IPS-18c (cell line): Measurements from ENCODE around the gene DEGS2.

Experiments used
- H3K4me3 ChIP-seq: 2 replicates; pipeline ENCODE4 v1.7.0; 2013; ENCODE audit warnings: low read depth, mild to moderate bottlenecking, low read length, moderate library complexity; ENCODE audit not compliant: insufficient read depth
- H3K9me3 ChIP-seq: one replicate; pipeline ENCODE4 v1.6.1; 2013; ENCODE audit warnings: mild to moderate bottlenecking, low read length, moderate library complexity; ENCODE audit not compliant: control insufficient read depth, insufficient read depth

The DEGS2 gene

GRCh38 chr14:100126401-100126800 is 33.0 kb downstream of the DEGS2 start:
- Histone ChIP-seq H3K9me3 (no peaks in the 10 kb centered on the region), H3K4me3 (no peak overlapping the region)

GRCh38 chr14:100124551-100125088 is 34.8 kb downstream of the DEGS2 start:
- Histone ChIP-seq H3K9me3 (no peaks in the 10 kb centered on the region), H3K4me3 (no peak overlapping the region)

GRCh38 chr14:100123618-100124017 is 35.8 kb downstream of the DEGS2 start:
- no peak overlapping the region for H3K4me3 ChIP-seq

GRCh38 chr14:100122481-100123223 is 36.8 kb downstream of the DEGS2 start:
- no peak overlapping the region for H3K4me3 ChIP-seq
- H3K9me3 ChIP-seq: no peaks in the 10 kb centered on the region

More at GRCh38 chr14:100123618-100124017, 35.8 kb downstream of the DEGS2 start:
- no peaks in the 10 kb centered on the region for H3K9me3 ChIP-seq

GRCh38 chr14:100121643-100122480 is 37.6 kb downstream of the DEGS2 start:
- Histone ChIP-seq H3K9me3 (no peaks in the 10 kb centered on the region), H3K4me3 (no peak overlapping the region)

- H3K9me3 ChIP-seq: no peaks in the 10 kb centered on the region
- H3K4me3 ChIP-seq: no peak overlapping the region
Observed at GRCh38 chr14:100120522-100121269, 38.7 kb downstream of the DEGS2 start.

- Histone ChIP-seq H3K9me3 (no peaks in the 10 kb centered on the region), H3K4me3 (no peak overlapping the region)
Observed at GRCh38 chr14:100119251-100119650, 40.2 kb downstream of the DEGS2 start.

- H3K4me3 ChIP-seq: no peak overlapping the region
Observed at GRCh38 chr14:100118396-100119011, 40.9 kb downstream of the DEGS2 start.

GRCh38 chr14:100117633-100118395 is 41.6 kb downstream of the DEGS2 start:
- no peaks in the 10 kb centered on the region for H3K9me3 ChIP-seq
- H3K4me3 ChIP-seq: no peak overlapping the region

More at GRCh38 chr14:100118396-100119011, 40.9 kb downstream of the DEGS2 start:
- no peaks in the 10 kb centered on the region for H3K9me3 ChIP-seq

- Histone ChIP-seq H3K9me3 (no peaks in the 10 kb centered on the region), H3K4me3 (no peak overlapping the region)
Observed at GRCh38 chr14:100117026-100117425, 42.4 kb downstream of the DEGS2 start.

GRCh38 chr14:100116134-100116533 is 43.3 kb downstream of the DEGS2 start:
- Histone ChIP-seq H3K4me3 (no peak overlapping the region), H3K9me3 (no peaks in the 10 kb centered on the region)

- no peaks in the 10 kb centered on the region for H3K9me3 ChIP-seq
Observed at GRCh38 chr14:100115726-100116125, 43.7 kb downstream of the DEGS2 start.

GRCh38 chr14:100115236-100115635 is 44.2 kb downstream of the DEGS2 start:
- no peaks in the 10 kb centered on the region for H3K9me3 ChIP-seq
- H3K4me3 ChIP-seq: no peak overlapping the region

More at GRCh38 chr14:100115726-100116125, 43.7 kb downstream of the DEGS2 start:
- no peak overlapping the region for H3K4me3 ChIP-seq

GRCh38 chr14:100114109-100114765 is 45.2 kb downstream of the DEGS2 start:
- H3K4me3 ChIP-seq: no peak overlapping the region

GRCh38 chr14:100111931-100112704 is 47.3 kb downstream of the DEGS2 start:
- Histone ChIP-seq H3K4me3 (no peak overlapping the region; the same call in 1 of the 2 replicates), H3K9me3 (no peaks in the 10 kb centered on the region)

More at GRCh38 chr14:100114109-100114765, 45.2 kb downstream of the DEGS2 start:
- no peaks in the 10 kb centered on the region for H3K9me3 ChIP-seq
